RWPE2 (cell line): ENCODE data around the gene DOK4.
"Not testable (repeated sequence)": the region's sequence is repeated elsewhere in the genome, so short reads cannot be mapped to it uniquely, and the experiment has no call there.

Experiments
- ATAC-seq: fragments of 200-7000 bp; cut with Tn5 transposase; 3 replicates; pipeline ENCODE4 v1.9.1; 2021; ENCODE audit warnings: low read depth
- DNase-seq: peaks from one replicate; pipeline ENCODE4 v3.0.0-alpha.2; 2020; ENCODE audit warnings: low spot score
- H3K27ac ChIP-seq: fragments of 450-650 bp; 2 replicates; pipeline ENCODE4 v1.5.1; 2017; ENCODE audit warnings: mild to moderate bottlenecking; ENCODE audit not compliant: poor library complexity, severe bottlenecking
- H3K27me3 ChIP-seq: fragments of 250-450 bp; sonication (Bioruptor Pico); 2 replicates; pipeline ENCODE4 v1.5.1; 2021; ENCODE audit warnings: mild to moderate bottlenecking, moderate library complexity; ENCODE audit not compliant: insufficient read depth, poor library complexity, severe bottlenecking
- H3K36me3 ChIP-seq: fragments of 250-450 bp; sonication (Bioruptor Pico); 2 replicates; pipeline ENCODE4 v1.5.1; 2020; ENCODE audit warnings: low read depth, mild to moderate bottlenecking, moderate library complexity
- H3K4me1 ChIP-seq: fragments of 250-450 bp; sonication (Bioruptor Pico); 2 replicates; pipeline ENCODE4 v1.5.1; 2021; ENCODE audit warnings: mild to moderate bottlenecking, moderate library complexity; ENCODE audit not compliant: insufficient read depth, poor library complexity, severe bottlenecking
- H3K4me3 ChIP-seq: fragments of 250-450 bp; sonication (Bioruptor Pico); 2 replicates; pipeline ENCODE4 v1.5.1; 2021; ENCODE audit warnings: mild to moderate bottlenecking, moderate library complexity; ENCODE audit not compliant: severe bottlenecking
- H3K9me3 ChIP-seq: fragments of 250-450 bp; sonication (Bioruptor Pico); 2 replicates; pipeline ENCODE4 v1.5.1; 2021; ENCODE audit warnings: mild to moderate bottlenecking, moderate library complexity; ENCODE audit not compliant: severe bottlenecking
- CTCF ChIP-seq: fragments of 450-650 bp; IDR thresholded peaks from one replicate; pipeline ENCODE4 v1.5.1; 2017; ENCODE audit warnings: mild to moderate bottlenecking, moderate library complexity; ENCODE audit not compliant: poor library complexity, severe bottlenecking

Gene DOK4

GRCh38 chr16:57447186-57447962 is 38.9 kb downstream of the DOK4 start, which contains the start of the genes CIAPIN1 and COQ9:
Gene CIAPIN1 (minus strand): TSS chr16:57447385. CDS start chr16:57440928, 6,457 bp downstream.
Gene COQ9 (plus strand): TSS chr16:57447479. CDS start chr16:57447506, 27 bp downstream.
- peaks cover 2% of the 10 kb centered on the region for H3K4me1 ChIP-seq
- peak within 1 kb of the TSS; percentile 60 for H3K27ac ChIP-seq
- TF ChIP-seq CTCF: no peak
- H3K4me3 ChIP-seq: peak within 1 kb of the TSS; percentile 86
- H3K27me3 ChIP-seq: no peaks in the 10 kb centered on the region
- peaks cover 42% of the 10 kb centered on the region for H3K36me3 ChIP-seq
- peak; percentile 98 for ATAC-seq
- DNase-seq: peak; percentile 95
- no peaks in the 10 kb centered on the region for H3K9me3 ChIP-seq

- Histone ChIP-seq H3K4me1 (peaks cover 2% of the 10 kb centered on the region), H3K9me3 (no peaks in the 10 kb centered on the region), H3K27me3 (no peaks in the 10 kb centered on the region), H3K27ac (peak overlapping the region; percentile 60), H3K4me3 (peak overlapping the region; percentile 86), H3K36me3 (peaks cover 42% of the 10 kb centered on the region)
- ATAC-seq (peak; percentile 31), DNase-seq (no peak)
- no peak for TF ChIP-seq CTCF
Measured at GRCh38 chr16:57446531-57447185, 39.6 kb downstream of the DOK4 start.

- peaks cover 42% of the 10 kb centered on the region for H3K36me3 ChIP-seq
- TF ChIP-seq CTCF: no peak
- ATAC-seq: no peak
Measured at GRCh38 chr16:57445510-57445909, 40.8 kb downstream of the DOK4 start.

GRCh38 chr16:57444711-57445110 is 41.6 kb downstream of the DOK4 start:
- DNase-seq (no peak), ATAC-seq (no peak)
- no peaks in the 10 kb centered on the region for H3K9me3 ChIP-seq
- no peaks in the 10 kb centered on the region for H3K27me3 ChIP-seq
- peaks cover 2% of the 10 kb centered on the region for H3K4me1 ChIP-seq
- no peak overlapping the region for H3K4me3 ChIP-seq
- no peak overlapping the region for H3K27ac ChIP-seq
- no peak for TF ChIP-seq CTCF
- peaks cover 47% of the 10 kb centered on the region for H3K36me3 ChIP-seq

More at GRCh38 chr16:57445510-57445909, 40.8 kb downstream of the DOK4 start:
- Histone ChIP-seq H3K9me3 (no peaks in the 10 kb centered on the region), H3K4me3 (no peak overlapping the region), H3K27me3 (no peaks in the 10 kb centered on the region), H3K4me1 (peaks cover 2% of the 10 kb centered on the region), H3K27ac (no peak overlapping the region)
- no peak for DNase-seq

GRCh38 chr16:57440551-57440950 is 45.7 kb downstream of the DOK4 start:
- not testable (repeated sequence) for H3K4me1 ChIP-seq, H3K9me3 ChIP-seq, ATAC-seq, H3K27me3 ChIP-seq, DNase-seq, H3K27ac ChIP-seq, H3K4me3 ChIP-seq
- H3K36me3 ChIP-seq: peaks cover 88% of the 10 kb centered on the region

- H3K27ac ChIP-seq, DNase-seq, H3K4me1 ChIP-seq, H3K27me3 ChIP-seq, ATAC-seq, H3K9me3 ChIP-seq, H3K4me3 ChIP-seq: not testable (repeated sequence)
- peaks cover 90% of the 10 kb centered on the region for H3K36me3 ChIP-seq
Measured at GRCh38 chr16:57439947-57440346, 46.3 kb downstream of the DOK4 start.
